Ascending aorta (tissue), 2 donors: ENCODE results near the gene GPRC5D. TPM values are rescaled to one million over a fixed set of nuclear protein-coding genes. Genes with fewer than 3 reads are reported as not detected.

Experiments
- DNase-seq, 2 donors: peaks; one replicate each; pipeline ENCODE4 v3.0.0-alpha.2; 2019; ENCODE audit warnings: low spot score in 2 of 2
- H3K27ac ChIP-seq, 2 donors: fragments of 200-600 bp; sonication (generic); one replicate each; pipeline ENCODE4 v1.5.1; 2016 to 2017; ENCODE audit warnings: mild to moderate bottlenecking in 1 of 2
- H3K27me3 ChIP-seq: fragments of 200-600 bp; sonication (generic); one replicate; pipeline ENCODE4 v1.5.1; 2017
- H3K36me3 ChIP-seq, 2 donors: fragments of 200-600 bp; sonication (generic); one replicate each; pipeline ENCODE4 v1.5.1; 2016
- H3K4me1 ChIP-seq, 2 donors: fragments of 200-600 bp; sonication (generic); one replicate each; pipeline ENCODE4 v1.5.1; 2016 to 2017; ENCODE audit warnings: mild to moderate bottlenecking in 1 of 2
- H3K4me3 ChIP-seq, 2 donors: fragments of 200-600 bp; sonication (generic); one replicate each; pipeline ENCODE4 v1.5.1; 2016 to 2017; ENCODE audit warnings: mild to moderate bottlenecking in 1 of 2
- H3K9me3 ChIP-seq, 2 donors: fragments of 200-600 bp; sonication (generic); one replicate each; pipeline ENCODE4 v1.5.1; 2016
- CTCF ChIP-seq, 3 experiments: fragments of 200-600 bp in 2 of 3; fragments of 450-650 bp in 1 of 3; sonication (generic) in 2 of 3; IDR thresholded peaks; one replicate each; pipeline ENCODE4 v1.5.1; 2016 to 2019; ENCODE audit warnings: antibody characterized with exemption in 3 of 3, mild to moderate bottlenecking in 1 of 3, moderate library complexity in 1 of 3
- intact Hi-C: fragments of 100-400 bp; cut with DNase I; formaldehyde crosslinking; loops from one replicate; pipeline ENCODE4 v1.15.1; 2023
- total RNA-seq: library from RNA; depleted of rRNA; stranded (reverse); fragments of >200 nt; gene quantifications from one replicate; pipeline ENCODE4 v1.1.0, GENCODE V29; 2016

The GPRC5D gene
- total RNA-seq, 1 donor from 2014 or later = not detected

- Histone ChIP-seq H3K36me3 (no peaks in the 10 kb centered on the region), H3K27ac (no peak overlapping the region), H3K9me3 (no peaks in the 10 kb centered on the region), H3K4me1 (no peaks in the 10 kb centered on the region), H3K4me3 (no peak overlapping the region), H3K27me3 (no peaks in the 10 kb centered on the region)
- no peak for DNase-seq
- intact Hi-C loops = no loop called here
- TF ChIP-seq CTCF (IDR thresholded peaks at IDR 0.05) = no peak
Observed at GRCh38 chr12:12954878-12955625, 3.1 kb upstream of the GPRC5D start.

DNA sequence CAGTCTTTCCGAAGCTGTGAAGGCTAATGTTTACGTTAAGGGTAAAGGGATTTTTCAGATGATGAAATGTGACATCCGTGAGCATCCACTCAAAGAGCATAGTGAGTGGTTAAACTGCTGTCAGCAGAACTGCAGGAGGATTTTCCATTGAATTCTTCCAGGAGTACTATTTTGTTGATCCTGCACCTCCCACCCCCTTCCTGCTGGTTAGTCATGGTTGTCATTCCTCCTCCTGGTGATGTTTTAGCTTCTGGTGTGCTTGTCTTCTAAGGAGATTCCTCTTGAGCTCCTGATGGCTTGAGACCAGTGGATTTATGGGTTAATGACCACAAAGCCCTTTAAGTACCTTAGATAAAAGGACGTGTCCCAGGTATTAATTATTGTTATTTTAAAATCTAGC is 2.4 kb upstream of the GPRC5D start:
- no peak for TF ChIP-seq CTCF (IDR thresholded peaks at IDR 0.05)
- no peaks in the 10 kb centered on the region for H3K4me1 ChIP-seq
- H3K36me3 ChIP-seq = peaks cover 0 to 2% of the 10 kb centered on the region in 2 donors
- H3K9me3 ChIP-seq = no peaks in the 10 kb centered on the region
- intact Hi-C loops = no loop called here
- no peak for DNase-seq
- H3K27ac ChIP-seq = no peak overlapping the region
- H3K27me3 ChIP-seq = no peaks in the 10 kb centered on the region
- H3K4me3 ChIP-seq = no peak overlapping the region

DNA sequence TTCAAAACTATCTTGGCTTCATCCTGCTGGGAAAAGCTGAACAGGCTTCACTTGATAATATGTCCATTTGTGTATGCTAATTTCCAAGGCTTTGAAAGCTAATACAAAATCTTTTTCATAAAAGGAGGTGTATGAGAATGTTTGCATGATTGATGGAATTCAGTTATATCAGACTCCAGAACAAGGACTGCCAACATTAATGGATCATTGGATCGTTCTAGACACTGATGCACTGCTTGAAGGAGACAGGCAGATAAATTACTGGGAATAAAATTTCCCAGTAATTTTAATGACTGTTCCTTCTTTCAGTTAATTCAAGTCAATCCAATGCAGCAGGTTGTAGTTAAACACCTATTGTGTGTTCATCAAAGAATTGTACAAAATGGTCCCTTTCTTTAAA is 466 bp downstream of the GPRC5D start:
- intact Hi-C loops = no loop called here
- Histone ChIP-seq H3K9me3 (no peaks in the 10 kb centered on the region), H3K27me3 (no peaks in the 10 kb centered on the region), H3K4me1 (no peaks in the 10 kb centered on the region), H3K4me3 (no peak overlapping the region), H3K36me3 (peaks cover 0 to 3% of the 10 kb centered on the region in 2 donors), H3K27ac (no peak overlapping the region)
- no peak for TF ChIP-seq CTCF (IDR thresholded peaks at IDR 0.05)
- no peak for DNase-seq

DNA sequence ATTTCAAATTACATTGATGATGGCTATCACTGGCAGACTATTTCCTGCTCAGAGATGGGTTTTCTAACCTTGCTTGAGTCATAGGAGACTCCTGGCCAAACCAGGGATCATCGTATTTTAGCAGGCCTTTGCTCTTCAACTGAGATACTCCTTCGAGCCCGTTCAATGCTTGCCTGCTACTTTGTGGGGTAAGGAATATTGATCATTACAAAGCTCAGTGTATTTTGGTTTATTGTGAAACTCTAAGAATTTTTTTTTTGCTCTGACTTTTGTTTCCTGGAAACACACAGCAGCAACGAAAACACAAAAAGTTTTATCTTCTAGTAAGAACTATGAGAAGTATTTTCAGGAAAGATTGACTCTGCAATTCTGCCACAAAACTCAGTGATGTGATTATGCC is 4.1 kb downstream of the GPRC5D start:
- intact Hi-C loops = no loop called here
- peaks cover 0 to 3% of the 10 kb centered on the region in 2 donors for H3K36me3 ChIP-seq
- no peaks in the 10 kb centered on the region for H3K9me3 ChIP-seq
- H3K27ac ChIP-seq = no peak overlapping the region
- no peaks in the 10 kb centered on the region for H3K4me1 ChIP-seq
- DNase-seq = no peak
- no peaks in the 10 kb centered on the region for H3K27me3 ChIP-seq
- H3K4me3 ChIP-seq = no peak overlapping the region
- no peak for TF ChIP-seq CTCF (IDR thresholded peaks at IDR 0.05)

- Histone ChIP-seq H3K36me3 (peaks cover 0 to 3% of the 10 kb centered on the region in 2 donors), H3K4me1 (no peaks in the 10 kb centered on the region), H3K27ac (no peak overlapping the region), H3K9me3 (no peaks in the 10 kb centered on the region), H3K27me3 (no peaks in the 10 kb centered on the region), H3K4me3 (no peak overlapping the region)
- intact Hi-C loops = no loop called here
- TF ChIP-seq CTCF (IDR thresholded peaks at IDR 0.05) = no peak
- no peak for DNase-seq
Observed at GRCh38 chr12:12946686-12947355, 5.1 kb downstream of the GPRC5D start.
